Adrenal gland (tissue), 12 donors: ENCODE data around the gene EXD1. TPM values are rescaled to one million over a fixed set of nuclear protein-coding genes. Genes with fewer than 3 reads are reported as not detected.
"Not testable (repeated sequence)": the region's sequence is repeated elsewhere in the genome, so short reads cannot be mapped to it uniquely, and the experiment has no call there.

ENCODE experiments used
- DNase-seq, 7 donors: peaks; one replicate each; pipeline ENCODE4 v3.0.0-alpha.2; 2019 to 2020
- H3K27ac ChIP-seq, 5 donors: fragments of 200-600 bp; sonication (generic) in 4 of 5; 1 replicate in 3 of 5; 2 replicates in 2 of 5; pipeline versions ENCODE4 v1.5.1 to v1.8.0; 2016 to 2020; ENCODE audit warnings: mild to moderate bottlenecking in 1 of 5
- H3K27me3 ChIP-seq: fragments of 200-600 bp; 2 replicates; pipeline ENCODE4 v1.8.0; 2021
- H3K36me3 ChIP-seq, 2 donors: fragments of 200-600 bp; replicated peaks in 1 of 2; 1 replicate in 1 of 2; 2 replicates in 1 of 2; pipeline versions ENCODE4 v1.5.1 to v1.8.0; 2018 to 2022
- H3K4me1 ChIP-seq, 2 donors: fragments of 200-600 bp; replicated peaks in 1 of 2; 1 replicate in 1 of 2; 2 replicates in 1 of 2; pipeline versions ENCODE4 v1.5.1 to v1.8.0; 2018 to 2021
- H3K4me3 ChIP-seq, 4 donors: fragments of 200-600 bp; sonication (generic) in 3 of 4; one replicate each; pipeline ENCODE4 v1.5.1; 2016 to 2018
- H3K9me3 ChIP-seq, 3 donors: fragments of 200-600 bp; sonication (generic) in 1 of 3; replicated peaks in 1 of 3; 1 replicate in 2 of 3; 2 replicates in 1 of 3; pipeline versions ENCODE4 v1.5.1 to v1.8.0; 2016 to 2021
- POLR2A ChIP-seq, 2 donors: fragments of 450-650 bp; IDR thresholded peaks; one replicate each; pipeline ENCODE4 v1.6.1; 2017; ENCODE audit warnings: antibody characterized with exemption in 2 of 2, mild to moderate bottlenecking in 2 of 2, moderate library complexity in 1 of 2
- WGBS, 4 donors: extraction: QIAGEN DNeasy Blood & Tissue Kit in 2 of 4; methylation state at CpG; one replicate each; pipeline versions ENCODE4 v1.1.5 to v1.1.7; 2013 to 2017; 5-methylcytosine and 5-hydroxymethylcytosine counted together
- intact Hi-C, 2 donors: fragments of 100-400 bp; cut with DNase I; formaldehyde crosslinking; loops; one replicate each; pipeline versions ENCODE4 v1.14.1 to v1.15.0; 2022 to 2023
- polyA plus RNA-seq, 3 donors: library from polyadenylated mRNA; stranded (reverse); fragments of 200-250 nt in 2 of 3; fragments of 350-450 nt in 1 of 3; fragmentation: Illumina TruSeq in 1 of 3; extraction: RNeasy Lipid Tissue Mini Kit (QIAGEN cat#74804) in 1 of 3; gene quantifications; one replicate each; pipeline ENCODE4 v1.2.3, GENCODE V29; 2013 to 2014
- total RNA-seq, 9 donors: library from RNA; depleted of rRNA in 4 of 9; stranded (reverse); fragments of >200 nt in 4 of 9; fragments of 120-200 nt in 1 of 9; fragmentation: NEBNext Ultra II Directional in 1 of 9; extraction: Animal tissue kit (Norgen Biotek cat#: 25700) in 1 of 9; gene quantifications; one replicate each; pipeline versions ENCODE4 v1.1.0 to v1.2.4, GENCODE V29; 2013 to 2023
- TF ChIP-seq, protein P1 (sequence below), 6 experiments: fragments of 450-650 bp in 4 of 6; fragments of 200-600 bp in 2 of 6; sonication (generic) in 1 of 6; IDR thresholded peaks; 1 replicate in 5 of 6; 2 replicates in 1 of 6; pipeline versions ENCODE4 v1.5.1 to v1.8.0; 2016 to 2021; ENCODE audit warnings: antibody characterized with exemption in 6 of 6, mild to moderate bottlenecking in 2 of 6, moderate library complexity in 1 of 6
- donor health status: healthy with polysubstance abuse.
- donor health status: Bipolar disorder and iron deficiency.
- donor health status: DM: yes; HTN: yes; CAD: no.
- donor health status: DM: no; HTN: no; CAD: no.
- donor health status: DM: no; HTN: no; CAD: no.
- donor health status: DM: yes; HTN: yes; CAD: no.

Gene EXD1
- total and polyA plus RNA-seq, 12 donors, result 0.11 TPM; not detected in 11

DNA sequence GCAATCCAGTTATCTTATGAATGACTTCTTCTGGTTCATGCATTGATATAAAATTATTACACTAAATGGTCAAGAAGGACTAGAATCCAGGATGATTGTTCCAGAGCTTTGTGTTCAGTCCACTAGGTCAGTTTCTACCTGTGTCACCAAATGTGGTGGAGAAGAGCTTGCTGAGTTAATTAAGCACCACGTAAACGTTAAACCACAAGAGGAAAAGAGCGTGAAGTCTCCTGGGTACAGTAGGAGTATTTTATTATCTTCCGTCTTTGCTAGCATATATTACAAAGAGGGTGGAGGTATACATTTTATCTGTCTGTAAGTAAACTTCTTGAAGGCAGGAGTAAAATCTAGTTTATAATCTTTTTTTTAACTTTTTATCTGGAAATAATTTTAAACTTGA, 24.0 kb upstream of the EXD1 start:
- H3K4me1 ChIP-seq, result peaks cover 13 to 18% of the 10 kb centered on the region in 2 donors
- no peak for TF ChIP-seq POLR2A (IDR thresholded peaks at IDR 0.05)
- TF ChIP-seq, protein P1, sequence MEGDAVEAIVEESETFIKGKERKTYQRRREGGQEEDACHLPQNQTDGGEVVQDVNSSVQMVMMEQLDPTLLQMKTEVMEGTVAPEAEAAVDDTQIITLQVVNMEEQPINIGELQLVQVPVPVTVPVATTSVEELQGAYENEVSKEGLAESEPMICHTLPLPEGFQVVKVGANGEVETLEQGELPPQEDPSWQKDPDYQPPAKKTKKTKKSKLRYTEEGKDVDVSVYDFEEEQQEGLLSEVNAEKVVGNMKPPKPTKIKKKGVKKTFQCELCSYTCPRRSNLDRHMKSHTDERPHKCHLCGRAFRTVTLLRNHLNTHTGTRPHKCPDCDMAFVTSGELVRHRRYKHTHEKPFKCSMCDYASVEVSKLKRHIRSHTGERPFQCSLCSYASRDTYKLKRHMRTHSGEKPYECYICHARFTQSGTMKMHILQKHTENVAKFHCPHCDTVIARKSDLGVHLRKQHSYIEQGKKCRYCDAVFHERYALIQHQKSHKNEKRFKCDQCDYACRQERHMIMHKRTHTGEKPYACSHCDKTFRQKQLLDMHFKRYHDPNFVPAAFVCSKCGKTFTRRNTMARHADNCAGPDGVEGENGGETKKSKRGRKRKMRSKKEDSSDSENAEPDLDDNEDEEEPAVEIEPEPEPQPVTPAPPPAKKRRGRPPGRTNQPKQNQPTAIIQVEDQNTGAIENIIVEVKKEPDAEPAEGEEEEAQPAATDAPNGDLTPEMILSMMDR (IDR thresholded peaks at IDR 0.05), result no peak
- no peak overlapping the region for H3K27ac ChIP-seq
- WGBS, 4 donors, result 89 to 96% (median 89%) methylated on average over 4 of the region's 4 CpGs
- no peaks in the 10 kb centered on the region for H3K27me3 ChIP-seq
- H3K36me3 ChIP-seq, result peaks cover 0 to 7% of the 10 kb centered on the region in 2 donors
- H3K9me3 ChIP-seq, result peaks cover 0 to 5% (median 0%) of the 10 kb centered on the region in 3 donors
- intact Hi-C loops, result no loop called here
- no peak for DNase-seq
- H3K4me3 ChIP-seq, result no peak overlapping the region

DNA sequence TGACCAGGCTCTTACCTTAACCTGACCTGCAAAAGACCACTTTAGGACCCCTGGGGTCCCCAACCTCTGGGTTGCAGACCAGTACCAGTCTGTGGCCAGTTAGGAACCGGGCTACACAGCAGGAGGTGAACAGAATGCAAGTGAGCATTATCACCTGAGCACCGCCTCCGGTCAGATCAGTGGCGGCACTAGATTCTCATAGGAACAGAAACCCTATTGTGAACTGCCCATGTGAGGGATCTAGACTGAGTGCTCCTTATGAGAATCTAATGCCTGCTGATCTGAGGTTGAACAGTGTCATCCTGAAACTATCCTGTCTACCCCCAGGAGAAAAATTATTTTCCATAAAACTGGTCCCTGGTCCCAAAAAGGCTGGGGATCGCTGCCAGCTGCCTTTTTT, 20.9 kb upstream of the EXD1 start:
- Histone ChIP-seq H3K4me1 (peaks cover 3 to 7% of the 10 kb centered on the region in 2 donors), H3K36me3 (peaks cover 0 to 6% of the 10 kb centered on the region in 2 donors), H3K27me3 (no peaks in the 10 kb centered on the region), H3K27ac (no peak overlapping the region), H3K9me3 (no peaks in the 10 kb centered on the region), H3K4me3 (no peak overlapping the region)
- peak in 1 of 7 donors; percentile 43 for DNase-seq
- TF ChIP-seq, protein P1 (IDR thresholded peaks at IDR 0.05), result no peak
- TF ChIP-seq POLR2A (IDR thresholded peaks at IDR 0.05), result no peak
- intact Hi-C loops, result no loop called here
- WGBS, 4 donors, result 94 to 98% (median 97%) methylated on average over 2 to 5 of the region's 5 CpGs

DNA sequence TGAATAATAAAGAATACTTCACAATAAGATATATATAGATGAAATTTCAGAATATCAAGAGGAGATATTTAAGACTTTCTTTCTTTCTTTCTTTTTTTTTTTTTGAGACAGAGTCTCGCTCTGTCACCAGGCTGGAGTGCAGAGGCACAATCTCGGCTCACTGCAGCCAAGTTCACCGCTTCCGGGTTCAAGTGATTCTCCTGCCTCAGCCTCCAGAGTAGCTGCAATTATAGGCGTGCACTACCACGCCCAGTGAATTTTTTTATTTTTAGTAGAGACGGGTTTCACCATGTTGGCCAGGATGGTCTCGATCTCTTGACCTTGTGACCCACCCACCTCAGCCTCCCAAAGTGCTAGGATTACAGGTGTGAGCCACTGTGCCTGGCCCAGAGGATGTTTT, 20.2 kb upstream of the EXD1 start:
- H3K27me3 ChIP-seq, intact Hi-C loops, H3K4me3 ChIP-seq, H3K9me3 ChIP-seq, H3K4me1 ChIP-seq: not testable (repeated sequence)
- WGBS, 4 donors, result 83 to 94% (median 88%) methylated on average over 8 of the region's 8 CpGs
- H3K36me3 ChIP-seq, result peaks cover 0 to 12% of the 10 kb centered on the region in 2 donors
- peak in 1 of 7 donors; percentile 25 for DNase-seq
- peak overlapping the region in 1 of 5 donors; percentile 51 for H3K27ac ChIP-seq

DNA sequence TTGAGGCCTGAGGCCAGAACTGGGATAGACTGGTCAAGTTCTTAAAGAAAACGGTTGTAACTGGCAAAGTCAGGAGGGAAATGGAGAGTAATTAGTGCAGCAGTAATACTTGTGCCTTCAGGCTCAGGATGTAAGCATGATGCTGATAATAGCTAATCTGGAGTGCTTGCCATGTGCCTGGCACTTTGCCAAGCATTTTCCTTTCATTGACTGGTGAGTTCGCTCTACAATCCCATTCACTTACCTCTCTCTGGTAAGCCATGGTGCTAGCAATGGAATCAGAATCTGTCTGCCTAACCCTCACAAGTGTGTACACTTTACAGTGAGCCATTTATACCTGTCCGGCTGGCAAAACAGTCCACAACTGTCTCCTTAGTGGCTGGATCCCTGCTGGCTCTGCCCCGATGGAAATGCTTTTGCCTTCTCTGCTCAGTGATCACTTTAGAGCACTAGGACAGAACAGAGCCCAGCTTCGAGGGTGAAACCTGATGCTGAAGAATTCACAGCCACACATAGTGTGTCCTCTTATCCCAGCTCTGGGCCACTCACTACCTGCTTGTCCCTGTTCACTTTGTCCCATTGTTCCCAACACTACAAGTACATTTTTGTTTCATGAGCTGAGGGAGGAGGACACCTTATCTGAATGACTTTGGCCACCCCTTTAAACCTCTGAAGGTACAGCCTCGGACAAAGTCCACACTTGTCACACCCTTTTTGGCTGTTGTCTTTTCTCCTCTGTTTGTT, 10.8 kb upstream of the EXD1 start:
- peak in 3 of 7 donors; percentile 25 to 63 (median 48) for DNase-seq
- no peak overlapping the region for H3K27ac ChIP-seq
- no peak overlapping the region for H3K4me3 ChIP-seq
- TF ChIP-seq, protein P1 (IDR thresholded peaks at IDR 0.05), result no peak
- TF ChIP-seq POLR2A (IDR thresholded peaks at IDR 0.05), result no peak
- H3K4me1 ChIP-seq, result no peaks in the 10 kb centered on the region
- 77 to 86% (median 85%) methylated on average over 6 of the region's 6 CpGs for WGBS, 4 donors
- intact Hi-C loops, result no loop called here
- no peaks in the 10 kb centered on the region for H3K27me3 ChIP-seq
- H3K36me3 ChIP-seq, result peaks cover 0 to 16% of the 10 kb centered on the region in 2 donors
- no peaks in the 10 kb centered on the region for H3K9me3 ChIP-seq

DNA sequence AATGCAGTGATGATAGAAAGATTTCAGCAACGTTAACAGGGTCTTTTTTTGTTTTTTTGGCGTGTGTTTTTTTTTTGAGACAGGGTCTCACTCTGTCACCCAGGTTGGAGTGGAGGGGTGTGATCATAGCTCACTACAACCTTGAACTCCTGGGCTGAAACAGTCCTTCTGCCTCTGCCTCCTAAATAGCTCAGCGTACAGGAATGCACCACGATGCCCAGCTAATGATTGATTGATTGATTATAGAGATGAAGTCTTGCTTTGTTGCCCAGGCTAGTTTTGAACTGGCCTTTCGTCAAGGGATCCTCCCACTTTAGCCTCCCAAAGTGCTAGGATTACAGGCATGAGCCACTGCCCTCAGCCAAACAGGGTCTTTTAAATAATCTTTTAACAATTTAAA, 7.5 kb upstream of the EXD1 start:
- H3K9me3 ChIP-seq, result no peaks in the 10 kb centered on the region
- intact Hi-C loops, result loop anchor here in 1 of 2 donors (10.0 kb wide), 1 partner anchor 47 kb away; no protein-coding TSS in a partner anchor

More for the DNA sequence above, 7.5 kb upstream of the EXD1 start:
- WGBS, 4 donors, result 32 to 71% (median 49%) methylated on average over 4 to 5 of the region's 5 CpGs
- TF ChIP-seq, protein P1 (IDR thresholded peaks at IDR 0.05), result no peak
- no peak for TF ChIP-seq POLR2A (IDR thresholded peaks at IDR 0.05)
- H3K27me3 ChIP-seq, result no peaks in the 10 kb centered on the region
- peak in 1 of 7 donors; percentile 43 for DNase-seq
- H3K4me1 ChIP-seq, result peaks cover 4 to 12% of the 10 kb centered on the region in 2 donors
- H3K4me3 ChIP-seq, result no peak overlapping the region
- H3K27ac ChIP-seq, result no peak overlapping the region
- H3K36me3 ChIP-seq, result no peaks in the 10 kb centered on the region
